MM.1S (cell line): Measurements from ENCODE around the gene FCRL5.

Experiments
- DNase-seq: peaks from one replicate; pipeline ENCODE4 v3.0.0-alpha.2; 2015
- H2AFZ ChIP-seq: fragments of 300-600 bp; sonication (generic); 2 replicates; pipeline ENCODE4 v1.6.0; 2016; ENCODE audit warnings: antibody characterized with exemption, low read length
- H3F3A ChIP-seq: fragments of 300-600 bp; sonication (generic); 2 replicates; pipeline ENCODE4 v1.6.1; 2016; ENCODE audit warnings: mild to moderate bottlenecking, antibody characterized with exemption, low read length, moderate library complexity, mixed read lengths; ENCODE audit not compliant: insufficient read depth
- H3K27ac ChIP-seq: fragments of 300-600 bp; sonication (generic); 2 replicates; pipeline ENCODE4 v1.5.1; 2016; ENCODE audit warnings: mild to moderate bottlenecking, low read length
- H3K27me3 ChIP-seq: fragments of 300-600 bp; sonication (generic); replicated peaks from 2 replicates; pipeline ENCODE4 v1.6.0; 2016; ENCODE audit warnings: low read length; ENCODE audit not compliant: insufficient read depth
- H3K36me3 ChIP-seq: fragments of 300-600 bp; sonication (generic); replicated peaks from 2 replicates; pipeline ENCODE4 v1.6.1; 2016; ENCODE audit warnings: mild to moderate bottlenecking, low read length, mixed read lengths; ENCODE audit not compliant: insufficient read depth
- H3K4me1 ChIP-seq: fragments of 300-600 bp; sonication (generic); 2 replicates; pipeline ENCODE4 v1.6.1; 2016; ENCODE audit warnings: low read length, mixed read lengths
- H3K4me2 ChIP-seq: fragments of 300-600 bp; sonication (generic); 2 replicates; pipeline ENCODE4 v1.6.0; 2016; ENCODE audit warnings: low read depth, low read length
- H3K4me3 ChIP-seq: fragments of 300-600 bp; sonication (generic); 2 replicates; pipeline ENCODE4 v1.5.1; 2016; ENCODE audit warnings: low read length, mixed read lengths
- H3K79me2 ChIP-seq: fragments of 300-600 bp; sonication (generic); 2 replicates; pipeline ENCODE4 v1.6.1; 2016; ENCODE audit warnings: mixed run types, low read length, mixed read lengths
- H3K9ac ChIP-seq: fragments of 300-600 bp; sonication (generic); 2 replicates; pipeline ENCODE4 v1.6.1; 2016; ENCODE audit warnings: low read length, mixed read lengths
- H3K9me2 ChIP-seq: fragments of 300-600 bp; sonication (generic); replicated peaks from 2 replicates; pipeline ENCODE4 v1.6.1; 2016; ENCODE audit warnings: mild to moderate bottlenecking, low read length, mixed read lengths; ENCODE audit not compliant: insufficient read depth
- H3K9me3 ChIP-seq: fragments of 300-600 bp; sonication (generic); replicated peaks from 2 replicates; pipeline ENCODE4 v1.6.1; 2016; ENCODE audit warnings: mild to moderate bottlenecking, low read length, mixed read lengths; ENCODE audit not compliant: insufficient read depth
- H4K20me1 ChIP-seq: fragments of 300-600 bp; sonication (generic); 2 replicates; pipeline ENCODE4 v1.6.1; 2016; ENCODE audit warnings: mild to moderate bottlenecking, low read length, moderate library complexity, mixed read lengths; ENCODE audit not compliant: insufficient read depth
- CTCF ChIP-seq: fragments of 300-600 bp; sonication (generic); IDR thresholded peaks from 2 replicates; pipeline ENCODE4 v1.5.1; 2016; ENCODE audit warnings: antibody characterized with exemption, low read length, mixed read lengths
- EZH2 ChIP-seq: fragments of 300-600 bp; sonication (generic); optimal IDR thresholded peaks from 2 replicates; pipeline ENCODE3; 2017; ENCODE audit warnings: low read depth, mild to moderate bottlenecking, antibody characterized with exemption, low read length, mixed read lengths
- EZH2phosphoT487 ChIP-seq: fragments of 300-600 bp; sonication (generic); IDR thresholded peaks from 2 replicates; pipeline ENCODE4 v1.6.1; 2018; ENCODE audit warnings: antibody characterized with exemption, low read length

The FCRL5 gene

GRCh38 chr1:157488156-157488555 lies 64.2 kb downstream of the FCRL5 start:
- Histone ChIP-seq H3F3A (peaks cover 3% of the 10 kb centered on the region; the same call in 1 of the 2 replicates), H3K27me3 (no peaks in the 10 kb centered on the region), H2AFZ (no peak overlapping the region), H3K9ac (no peak overlapping the region), H4K20me1 (no peaks in the 10 kb centered on the region), H3K9me2 (no peaks in the 10 kb centered on the region), H3K4me1 (peaks cover 15% of the 10 kb centered on the region), H3K79me2 (no peaks in the 10 kb centered on the region), H3K4me2 (no peak overlapping the region), H3K9me3 (no peaks in the 10 kb centered on the region), H3K27ac (no peak overlapping the region), H3K36me3 (no peaks in the 10 kb centered on the region), H3K4me3 (no peak overlapping the region)
- no peak for DNase-seq
- TF ChIP-seq EZH2phosphoT487 (no peak), EZH2 (no peak), CTCF (no peak)

GRCh38 chr1:157487504-157487903 lies 64.8 kb downstream of the FCRL5 start:
- no peak for DNase-seq
- H3K36me3 ChIP-seq = no peaks in the 10 kb centered on the region
- no peaks in the 10 kb centered on the region for H3K27me3 ChIP-seq
- TF ChIP-seq CTCF = no peak
- no peak for TF ChIP-seq EZH2
- TF ChIP-seq EZH2phosphoT487 = no peak
- peaks cover 15% of the 10 kb centered on the region for H3K4me1 ChIP-seq
- H3K27ac ChIP-seq = no peak overlapping the region
- no peaks in the 10 kb centered on the region for H3K79me2 ChIP-seq
- no peak overlapping the region for H2AFZ ChIP-seq
- no peak overlapping the region for H3K9ac ChIP-seq
- H3K9me3 ChIP-seq = no peaks in the 10 kb centered on the region
- H3K4me2 ChIP-seq = no peak overlapping the region
- H3F3A ChIP-seq = peaks cover 3% of the 10 kb centered on the region; the same call in 1 of the 2 replicates
- H3K9me2 ChIP-seq = no peaks in the 10 kb centered on the region
- H3K4me3 ChIP-seq = no peak overlapping the region
- H4K20me1 ChIP-seq = no peaks in the 10 kb centered on the region

- H2AFZ ChIP-seq = peak overlapping the region; percentile 19; the same call in 1 of the 2 replicates
- H3K36me3 ChIP-seq = no peaks in the 10 kb centered on the region
- DNase-seq = no peak
- H3K9me2 ChIP-seq = no peaks in the 10 kb centered on the region
- H3K9me3 ChIP-seq = no peaks in the 10 kb centered on the region
- no peaks in the 10 kb centered on the region for H3K27me3 ChIP-seq
- H3K27ac ChIP-seq = no peak overlapping the region
- H3K9ac ChIP-seq = no peak overlapping the region
- H3K79me2 ChIP-seq = no peaks in the 10 kb centered on the region
- H3F3A ChIP-seq = peaks cover 3% of the 10 kb centered on the region; the same call in 1 of the 2 replicates
- no peak overlapping the region for H3K4me2 ChIP-seq
- no peak overlapping the region for H3K4me3 ChIP-seq
- H3K4me1 ChIP-seq = peaks cover 15% of the 10 kb centered on the region
- TF ChIP-seq CTCF (no peak), EZH2phosphoT487 (no peak), EZH2 (no peak)
- no peaks in the 10 kb centered on the region for H4K20me1 ChIP-seq
Measured at GRCh38 chr1:157487096-157487495, 65.2 kb downstream of the FCRL5 start.
